Measurements from ENCODE around the gene C1GALT1. TPM values are rescaled to one million over a fixed set of nuclear protein-coding genes. Genes with fewer than 3 reads are reported as not detected.

Gene C1GALT1
- total and polyA plus RNA-seq, 2 donors, result 12.7 to 28.9 TPM

DNA sequence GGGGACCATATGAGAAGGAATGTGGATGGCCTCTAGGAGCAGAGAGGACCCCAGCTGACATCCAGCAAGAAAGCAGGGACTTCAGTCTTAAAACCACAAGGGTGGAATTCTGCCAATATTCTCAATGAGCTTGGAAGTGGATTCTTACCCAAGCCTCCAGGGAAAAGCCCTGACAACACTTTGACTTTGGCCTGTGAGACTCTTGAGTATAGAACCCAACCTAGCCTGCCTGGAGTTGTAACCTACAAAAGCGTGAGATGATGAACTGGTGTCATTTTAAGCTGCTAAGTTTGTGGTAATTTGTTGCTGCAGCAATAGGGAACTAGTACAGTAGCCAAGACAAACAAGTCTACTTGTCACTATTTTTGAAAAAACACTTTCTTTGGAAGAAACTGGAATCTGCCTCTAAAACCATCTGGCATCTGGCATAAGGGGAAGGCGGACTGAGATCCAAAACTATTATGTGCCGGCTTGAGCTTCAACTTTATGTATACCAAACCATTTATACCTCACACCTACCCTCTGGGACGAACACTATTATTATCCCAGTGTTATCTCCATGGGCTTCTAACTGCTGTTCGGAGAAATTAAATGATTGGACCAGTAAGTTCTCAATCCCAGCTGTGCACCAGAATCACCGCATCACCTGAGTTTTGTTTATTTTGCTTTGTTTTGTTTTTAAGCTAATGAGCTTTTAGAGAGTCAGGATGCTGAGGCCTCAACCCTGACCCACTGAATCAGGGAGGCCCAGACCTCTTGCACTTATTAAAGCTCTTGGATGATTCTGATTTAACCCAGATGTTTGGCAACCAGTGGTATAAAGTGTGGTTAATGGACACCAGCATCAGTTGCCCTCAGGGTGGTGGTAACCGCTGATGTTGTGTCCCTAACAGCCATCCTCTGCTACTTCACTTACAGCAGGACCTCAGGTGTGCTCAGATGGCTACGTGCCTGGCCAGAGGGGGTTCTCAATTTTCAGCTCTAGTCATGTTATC lies 83.0 kb downstream of the C1GALT1 start:
- Histone ChIP-seq H3K27me3 (ENCODE audit: control insufficient read depth in 2 of 2, insufficient read depth in 1 of 2, low read length in 1 of 2) (no peaks in the 10 kb centered on the region), H3K36me3 (ENCODE audit: control insufficient read depth in 2 of 2, insufficient read depth in 2 of 2, low read length in 1 of 2) (no peaks in the 10 kb centered on the region), H3K27ac (ENCODE audit: low read depth in 1 of 2, low read length in 1 of 2) (no peak overlapping the region), H3K4me1 (ENCODE audit: control insufficient read depth in 2 of 2, insufficient read depth in 2 of 2, low read length in 2 of 2) (no peaks in the 10 kb centered on the region), H3K9me3 (ENCODE audit: control insufficient read depth in 2 of 2, insufficient read depth in 1 of 2, low read length in 1 of 2) (peaks cover 0 to 4% of the 10 kb centered on the region in 2 donors), H3K4me3 (ENCODE audit: low read length in 2 of 2) (no peak overlapping the region)
- WGBS, result 97% methylated on average over 8 of the region's 8 CpGs
- DNase-seq (ENCODE audit: low read depth in 6 of 9, low spot score in 9 of 9), result no peak

DNA sequence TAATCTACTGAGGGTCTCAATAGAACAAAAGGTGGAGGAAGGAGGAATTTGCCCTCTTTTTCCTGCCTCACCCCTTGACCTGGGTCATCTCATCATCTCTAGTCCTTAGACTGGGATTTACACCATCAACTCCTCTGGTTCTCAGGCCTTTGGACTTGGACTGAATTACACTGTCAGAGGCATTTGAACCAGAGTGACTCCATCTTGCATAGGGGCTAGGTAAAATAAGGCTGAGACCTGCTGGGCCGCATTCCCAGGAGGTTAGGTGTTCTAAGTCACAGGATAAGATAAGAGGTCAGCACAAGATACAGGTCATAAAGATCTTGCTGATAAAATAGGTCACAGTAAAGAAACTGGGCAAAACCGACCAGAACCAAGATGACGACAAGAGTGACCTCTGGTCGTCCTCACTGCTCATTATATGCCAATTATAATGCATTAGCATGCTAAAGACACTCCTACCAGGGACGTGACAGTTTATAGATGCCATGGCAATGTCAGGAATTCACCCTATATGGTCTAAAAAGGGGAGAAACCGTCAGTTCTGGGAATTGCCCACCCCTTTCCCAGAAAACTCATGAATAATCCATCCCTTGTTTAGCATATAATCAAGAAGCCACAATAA lies 84.0 kb downstream of the C1GALT1 start:
- Histone ChIP-seq H3K4me1 (ENCODE audit: control insufficient read depth in 2 of 2, insufficient read depth in 2 of 2, low read length in 2 of 2) (no peaks in the 10 kb centered on the region), H3K4me3 (ENCODE audit: low read length in 2 of 2) (no peak overlapping the region), H3K36me3 (ENCODE audit: control insufficient read depth in 2 of 2, insufficient read depth in 2 of 2, low read length in 1 of 2) (no peaks in the 10 kb centered on the region), H3K27me3 (ENCODE audit: control insufficient read depth in 2 of 2, insufficient read depth in 1 of 2, low read length in 1 of 2) (no peaks in the 10 kb centered on the region), H3K9me3 (ENCODE audit: control insufficient read depth in 2 of 2, insufficient read depth in 1 of 2, low read length in 1 of 2) (no peaks in the 10 kb centered on the region), H3K27ac (ENCODE audit: low read depth in 1 of 2, low read length in 1 of 2) (no peak overlapping the region)
- no peak for DNase-seq (ENCODE audit: low read depth in 6 of 9, low spot score in 9 of 9)
- 89% methylated on average over 6 of the region's 6 CpGs for WGBS

DNA sequence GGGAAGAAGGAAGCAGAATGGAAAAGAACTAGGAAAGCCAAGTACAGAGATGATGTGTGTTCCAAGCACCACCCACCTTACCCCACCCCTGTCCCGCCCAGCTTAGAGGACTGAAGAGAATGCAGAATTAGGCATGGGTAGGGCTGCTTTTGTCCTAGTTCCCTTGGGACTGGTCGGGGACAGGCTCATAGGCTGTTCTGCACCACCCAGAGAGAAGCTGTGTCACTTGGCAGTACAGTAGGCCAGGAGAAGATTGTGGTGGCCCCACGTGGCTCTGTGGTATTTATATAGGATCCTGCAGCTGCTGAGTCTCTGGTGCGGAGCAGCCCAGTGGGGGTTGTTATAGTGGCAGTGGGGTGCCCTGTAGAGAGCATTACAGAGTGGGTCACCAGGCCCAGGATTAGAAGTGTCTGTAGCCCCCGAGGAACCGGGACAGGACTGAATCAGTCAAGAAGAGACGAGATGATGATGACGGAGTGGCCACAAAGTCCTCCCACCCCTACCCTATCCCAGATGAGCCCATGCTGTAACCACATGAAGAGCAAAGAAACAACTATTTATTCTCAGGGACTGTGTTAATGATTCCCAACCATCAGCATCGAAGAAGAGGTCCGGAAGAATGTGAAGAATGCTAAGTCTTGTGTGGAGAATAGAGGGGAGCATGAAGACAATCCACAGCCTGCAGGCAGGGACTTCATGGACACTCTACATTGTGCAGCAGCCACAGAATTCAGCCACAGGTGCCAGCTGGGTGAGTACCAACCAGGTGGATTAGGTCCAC lies 88.9 kb downstream of the C1GALT1 start:
- no peak overlapping the region for H3K4me3 ChIP-seq (ENCODE audit: low read length in 2 of 2)
- WGBS, result 94% methylated on average over 10 of the region's 10 CpGs
- H3K9me3 ChIP-seq (ENCODE audit: control insufficient read depth in 2 of 2, insufficient read depth in 1 of 2, low read length in 1 of 2), result no peaks in the 10 kb centered on the region
- H3K27me3 ChIP-seq (ENCODE audit: control insufficient read depth in 2 of 2, insufficient read depth in 1 of 2, low read length in 1 of 2), result no peaks in the 10 kb centered on the region
- no peak for DNase-seq (ENCODE audit: low read depth in 6 of 9, low spot score in 9 of 9)
- H3K27ac ChIP-seq (ENCODE audit: low read depth in 1 of 2, low read length in 1 of 2), result no peak overlapping the region
- H3K36me3 ChIP-seq (ENCODE audit: control insufficient read depth in 2 of 2, insufficient read depth in 2 of 2, low read length in 1 of 2), result no peaks in the 10 kb centered on the region
- no peaks in the 10 kb centered on the region for H3K4me1 ChIP-seq (ENCODE audit: control insufficient read depth in 2 of 2, insufficient read depth in 2 of 2, low read length in 2 of 2)

DNA sequence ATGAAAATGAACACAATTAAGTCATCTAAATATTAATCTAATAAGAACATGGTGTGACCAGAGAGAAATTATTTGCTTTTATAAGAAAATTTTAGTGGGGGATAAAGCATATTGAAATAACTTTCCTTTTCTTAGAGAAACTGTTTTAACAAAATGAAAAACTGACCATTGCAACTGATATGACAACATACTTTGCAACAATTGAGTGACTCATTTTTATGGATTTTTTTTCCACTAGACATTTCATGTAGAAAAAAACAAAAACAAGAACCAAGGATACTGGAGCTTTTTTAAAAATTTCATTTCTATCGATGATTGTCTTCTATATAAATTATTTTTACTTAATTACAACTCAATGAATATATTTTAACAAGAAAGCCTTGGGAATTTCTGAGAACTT lies 90.0 kb downstream of the C1GALT1 start:
- no peak overlapping the region for H3K27ac ChIP-seq (ENCODE audit: low read depth in 1 of 2, low read length in 1 of 2)
- 98% methylated on average over 1 of the region's 1 CpG for WGBS
- H3K27me3 ChIP-seq (ENCODE audit: control insufficient read depth in 2 of 2, insufficient read depth in 1 of 2, low read length in 1 of 2), result no peaks in the 10 kb centered on the region
- H3K36me3 ChIP-seq (ENCODE audit: control insufficient read depth in 2 of 2, insufficient read depth in 2 of 2, low read length in 1 of 2), result no peaks in the 10 kb centered on the region
- H3K9me3 ChIP-seq (ENCODE audit: control insufficient read depth in 2 of 2, insufficient read depth in 1 of 2, low read length in 1 of 2), result no peaks in the 10 kb centered on the region
- no peak for DNase-seq (ENCODE audit: low read depth in 6 of 9, low spot score in 9 of 9)
- no peak overlapping the region for H3K4me3 ChIP-seq (ENCODE audit: low read length in 2 of 2)
- H3K4me1 ChIP-seq (ENCODE audit: control insufficient read depth in 2 of 2, insufficient read depth in 2 of 2, low read length in 2 of 2), result no peaks in the 10 kb centered on the region

DNA sequence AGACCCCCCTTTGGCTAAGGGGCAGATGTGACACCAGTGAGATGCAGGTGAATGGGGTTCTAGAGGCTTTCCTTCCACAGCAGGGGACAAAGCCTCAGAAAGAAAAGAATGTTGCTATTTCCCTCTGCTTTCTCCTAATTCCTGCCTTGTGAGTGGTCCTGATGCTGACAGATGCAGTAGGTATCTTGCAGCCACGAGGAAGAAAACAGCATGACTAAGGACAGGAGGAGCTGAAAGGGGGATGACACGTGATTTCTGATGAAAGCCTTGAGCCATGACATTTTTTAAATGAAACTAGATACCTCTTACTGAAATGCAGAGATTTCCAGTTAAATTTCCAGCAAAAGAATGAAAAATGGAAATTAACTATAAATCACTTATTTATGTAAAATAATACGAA lies 92.4 kb downstream of the C1GALT1 start:
- WGBS, result 85% methylated on average over 3 of the region's 3 CpGs
- Histone ChIP-seq H3K36me3 (ENCODE audit: control insufficient read depth in 2 of 2, insufficient read depth in 2 of 2, low read length in 1 of 2) (no peaks in the 10 kb centered on the region), H3K9me3 (ENCODE audit: control insufficient read depth in 2 of 2, insufficient read depth in 1 of 2, low read length in 1 of 2) (no peaks in the 10 kb centered on the region), H3K27ac (ENCODE audit: low read depth in 1 of 2, low read length in 1 of 2) (no peak overlapping the region), H3K27me3 (ENCODE audit: control insufficient read depth in 2 of 2, insufficient read depth in 1 of 2, low read length in 1 of 2) (no peaks in the 10 kb centered on the region), H3K4me1 (ENCODE audit: control insufficient read depth in 2 of 2, insufficient read depth in 2 of 2, low read length in 2 of 2) (no peaks in the 10 kb centered on the region), H3K4me3 (ENCODE audit: low read length in 2 of 2) (no peak overlapping the region)
- no peak for DNase-seq (ENCODE audit: low read depth in 6 of 9, low spot score in 9 of 9)

DNA sequence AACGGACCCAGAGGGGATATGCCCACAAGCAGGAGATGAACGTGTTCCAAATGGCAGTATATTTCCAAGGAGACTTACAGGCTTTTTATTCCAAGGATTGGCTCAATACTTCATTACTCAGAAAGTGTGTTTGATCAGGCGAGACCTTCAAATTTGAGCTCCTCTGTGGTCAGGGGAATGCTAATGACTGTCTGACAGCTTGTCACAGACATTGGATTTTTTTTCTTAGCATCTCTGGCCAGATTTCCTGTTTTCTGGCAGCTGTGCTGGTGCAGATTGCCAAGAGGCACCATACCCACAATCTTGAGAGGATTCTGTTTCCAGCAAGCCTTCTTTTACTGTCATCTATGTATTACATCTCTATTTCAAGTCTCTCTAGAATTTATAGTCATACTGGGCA lies 93.8 kb downstream of the C1GALT1 start:
- H3K4me1 ChIP-seq (ENCODE audit: control insufficient read depth in 2 of 2, insufficient read depth in 2 of 2, low read length in 2 of 2), result no peaks in the 10 kb centered on the region
- H3K27me3 ChIP-seq (ENCODE audit: control insufficient read depth in 2 of 2, insufficient read depth in 1 of 2, low read length in 1 of 2), result no peaks in the 10 kb centered on the region
- no peak for DNase-seq (ENCODE audit: low read depth in 6 of 9, low spot score in 9 of 9)
- H3K9me3 ChIP-seq (ENCODE audit: control insufficient read depth in 2 of 2, insufficient read depth in 1 of 2, low read length in 1 of 2), result no peaks in the 10 kb centered on the region
- no peak overlapping the region for H3K27ac ChIP-seq (ENCODE audit: low read depth in 1 of 2, low read length in 1 of 2)
- no peaks in the 10 kb centered on the region for H3K36me3 ChIP-seq (ENCODE audit: control insufficient read depth in 2 of 2, insufficient read depth in 2 of 2, low read length in 1 of 2)
- H3K4me3 ChIP-seq (ENCODE audit: low read length in 2 of 2), result no peak overlapping the region
- 45% methylated on average over 3 of the region's 3 CpGs for WGBS

DNA sequence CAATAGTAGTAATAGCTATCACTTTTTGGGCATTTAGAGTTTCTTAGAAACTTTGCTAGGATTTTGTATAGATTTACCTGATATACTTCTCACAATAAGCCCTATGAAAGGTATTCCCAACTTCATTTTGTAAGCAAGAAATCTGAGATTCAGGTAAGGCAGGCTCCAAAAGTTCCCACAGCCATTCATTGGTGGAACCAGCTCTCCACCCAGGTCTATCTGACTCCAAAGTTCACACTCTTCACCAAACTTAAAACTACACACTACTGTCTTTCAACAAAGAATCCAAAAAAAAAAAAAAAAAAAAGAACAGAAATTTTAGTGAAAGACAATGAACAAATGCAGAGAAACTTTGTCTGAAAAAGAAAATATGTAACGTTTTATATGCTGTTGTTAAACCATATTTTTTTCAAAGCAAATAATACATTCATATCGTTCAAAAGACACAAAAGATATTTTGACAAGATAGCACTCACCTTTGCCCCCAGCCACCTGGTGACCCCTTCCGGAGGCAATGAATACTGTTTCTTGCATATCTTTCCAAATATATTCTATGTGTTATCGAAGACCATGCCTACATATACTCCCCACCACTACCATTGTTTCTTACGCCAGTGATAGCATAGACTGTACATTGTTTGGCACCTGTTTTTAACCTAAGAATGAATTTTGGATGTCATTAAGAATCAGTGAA lies 108.2 kb downstream of the C1GALT1 start:
- Histone ChIP-seq H3K27ac (ENCODE audit: low read depth in 1 of 2, low read length in 1 of 2) (no peak overlapping the region), H3K4me1 (ENCODE audit: control insufficient read depth in 2 of 2, insufficient read depth in 2 of 2, low read length in 2 of 2) (no peaks in the 10 kb centered on the region), H3K27me3 (ENCODE audit: control insufficient read depth in 2 of 2, insufficient read depth in 1 of 2, low read length in 1 of 2) (no peaks in the 10 kb centered on the region), H3K9me3 (ENCODE audit: control insufficient read depth in 2 of 2, insufficient read depth in 1 of 2, low read length in 1 of 2) (no peaks in the 10 kb centered on the region), H3K4me3 (ENCODE audit: low read length in 2 of 2) (no peak overlapping the region), H3K36me3 (ENCODE audit: control insufficient read depth in 2 of 2, insufficient read depth in 2 of 2, low read length in 1 of 2) (no peaks in the 10 kb centered on the region)
- WGBS, result 84% methylated on average over 5 of the region's 5 CpGs
- no peak for DNase-seq (ENCODE audit: low read depth in 6 of 9, low spot score in 9 of 9)

DNA sequence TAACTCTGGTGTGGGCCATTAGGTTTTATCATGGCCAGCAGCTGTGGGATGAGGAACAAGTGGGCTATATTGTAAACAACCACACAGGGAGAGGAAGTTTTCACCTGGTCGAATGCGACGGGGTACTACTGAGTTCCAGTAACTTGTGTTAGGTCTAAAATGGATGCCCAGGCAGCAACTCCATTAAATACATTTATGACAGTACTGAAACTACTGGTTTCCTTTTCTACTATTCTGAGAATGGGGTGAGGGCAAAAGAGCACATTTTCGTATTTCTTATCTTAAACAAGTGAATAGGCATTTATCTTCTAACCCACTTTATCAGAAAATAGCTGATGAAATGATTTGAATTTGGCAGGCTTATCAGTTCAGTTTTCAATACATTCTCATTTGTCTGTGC lies 109.7 kb downstream of the C1GALT1 start:
- DNase-seq (ENCODE audit: low read depth in 6 of 9, low spot score in 9 of 9), result no peak
- Histone ChIP-seq H3K36me3 (ENCODE audit: control insufficient read depth in 2 of 2, insufficient read depth in 2 of 2, low read length in 1 of 2) (no peaks in the 10 kb centered on the region), H3K27me3 (ENCODE audit: control insufficient read depth in 2 of 2, insufficient read depth in 1 of 2, low read length in 1 of 2) (no peaks in the 10 kb centered on the region), H3K4me1 (ENCODE audit: control insufficient read depth in 2 of 2, insufficient read depth in 2 of 2, low read length in 2 of 2) (no peaks in the 10 kb centered on the region), H3K4me3 (ENCODE audit: low read length in 2 of 2) (no peak overlapping the region), H3K27ac (ENCODE audit: low read depth in 1 of 2, low read length in 1 of 2) (no peak overlapping the region), H3K9me3 (ENCODE audit: control insufficient read depth in 2 of 2, insufficient read depth in 1 of 2, low read length in 1 of 2) (no peaks in the 10 kb centered on the region)
- 84% methylated on average over 4 of the region's 4 CpGs for WGBS
